Activated CD8-positive, alpha-beta T cell treated with anti-CD3 and anti-CD28 coated beads for 36 hours (primary cell): ENCODE measurements around the gene BLMH. TPM values are rescaled to one million over a fixed set of nuclear protein-coding genes. Genes with fewer than 3 reads are reported as not detected.

ENCODE experiments used
- ATAC-seq: fragments of 200-7000 bp; cut with Tn5 transposase; one replicate; pipeline ENCODE4 v1.10.0; 2021; ENCODE audit warnings: mild to moderate bottlenecking, moderate library complexity
- CTCF ChIA-PET: fragments of 350-600 bp; sonication (Branson Sonifier 250); formaldehyde crosslinking; loops from one replicate; lab custom pipeline; 2021; ENCODE audit warnings: antibody characterized with exemption; lab: Charles Lee
- POLR2A ChIA-PET: fragments of 350-600 bp; sonication (Branson Sonifier 250); formaldehyde crosslinking; loops from one replicate; lab custom pipeline; 2021; ENCODE audit warnings: antibody characterized with exemption; lab: Charles Lee
- DNase-seq: peaks from one replicate; pipeline ENCODE4 v3.0.0-alpha.2; 2020
- H3K27ac Mint-ChIP-seq: one replicate; pipeline ENCODE4 v1.8.0; 2021; ENCODE audit warnings: mild to moderate bottlenecking, mixed read lengths
- H3K27me3 Mint-ChIP-seq: one replicate; pipeline ENCODE4 v1.8.0; 2021; ENCODE audit warnings: mixed read lengths
- H3K36me3 Mint-ChIP-seq: one replicate; pipeline ENCODE4 v1.8.0; 2021; ENCODE audit warnings: low read depth, mixed read lengths
- H3K4me1 Mint-ChIP-seq: one replicate; pipeline ENCODE4 v1.8.0; 2021; ENCODE audit warnings: low read depth, mixed read lengths
- H3K4me3 Mint-ChIP-seq: one replicate; pipeline ENCODE4 v1.8.0; 2021; ENCODE audit warnings: mild to moderate bottlenecking, moderate library complexity, mixed read lengths
- H3K9me3 Mint-ChIP-seq: one replicate; pipeline ENCODE4 v1.8.0; 2021; ENCODE audit warnings: mixed read lengths
- CTCF ChIP-seq: fragments of 200-600 bp; IDR thresholded peaks from one replicate; pipeline ENCODE4 v1.8.0; 2022; ENCODE audit warnings: antibody characterized with exemption, mild to moderate bottlenecking
- intact Hi-C: fragments of 100-400 bp; cut with micrococcal nuclease; formaldehyde crosslinking; loops from one replicate; pipeline ENCODE4 v1.10.0; 2022
- total RNA-seq, 2 experiments: library from RNA; stranded (reverse); gene quantifications; one replicate each; pipeline ENCODE4 v1.2.3, GENCODE V29; 2021

BLMH gene
- total RNA-seq, 2 experiments from 2014 or later: 75.9 to 78.6 TPM

DNA sequence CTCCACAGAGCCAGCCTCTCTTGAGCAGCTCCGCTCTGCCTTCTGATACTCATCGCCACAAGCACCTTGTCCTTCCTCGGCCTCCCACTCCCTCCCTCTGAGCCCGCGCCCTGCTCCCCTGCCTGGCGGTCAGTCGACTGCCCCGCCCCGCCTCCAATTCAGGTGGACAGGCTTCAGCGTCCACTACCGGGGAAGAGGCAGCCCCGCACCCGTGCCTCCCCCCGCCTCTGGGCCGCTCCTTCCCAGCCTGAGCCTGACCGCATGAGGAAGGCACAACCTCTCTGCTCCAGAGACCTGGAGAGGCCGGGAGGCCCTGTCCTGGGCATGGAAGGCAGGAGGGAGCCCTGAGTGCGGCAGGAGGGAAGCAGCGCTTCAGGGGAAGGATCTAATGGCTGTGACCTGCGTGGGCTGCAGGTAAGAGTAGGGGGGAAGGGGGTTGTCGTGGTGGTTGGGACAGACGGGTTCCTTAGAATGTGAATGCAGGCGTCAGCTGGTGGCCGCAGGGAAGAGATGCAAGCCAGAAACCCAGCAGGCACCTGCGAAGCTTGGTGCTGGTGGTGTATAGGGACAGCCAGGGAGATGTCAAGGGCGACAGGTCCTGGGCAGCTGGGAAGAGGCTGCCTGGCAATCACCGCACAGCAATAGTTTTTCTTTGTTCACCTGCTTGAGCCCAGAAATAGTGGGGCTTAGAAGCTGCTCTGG is 53.2 kb downstream of the BLMH start:
- DNase-seq (no peak), ATAC-seq (no peak)
- POLR2A ChIA-PET: no interaction called here
- intact Hi-C loops: no loop called here
- no peak overlapping the region for H3K27ac Mint-ChIP-seq
- peaks cover 21% of the 10 kb centered on the region for H3K4me1 Mint-ChIP-seq
- H3K4me3 Mint-ChIP-seq: no peak overlapping the region
- no peak for TF ChIP-seq CTCF
- no peaks in the 10 kb centered on the region for H3K9me3 Mint-ChIP-seq
- H3K36me3 Mint-ChIP-seq: no peaks in the 10 kb centered on the region
- CTCF ChIA-PET: interaction anchor here (1.0 to 3.5 kb wide), 3 partner anchors 18 to 145 kb away, joined by 3 to 23 read pairs (median 4); no protein-coding TSS in a partner anchor
- peaks cover 43% of the 10 kb centered on the region for H3K27me3 Mint-ChIP-seq

DNA sequence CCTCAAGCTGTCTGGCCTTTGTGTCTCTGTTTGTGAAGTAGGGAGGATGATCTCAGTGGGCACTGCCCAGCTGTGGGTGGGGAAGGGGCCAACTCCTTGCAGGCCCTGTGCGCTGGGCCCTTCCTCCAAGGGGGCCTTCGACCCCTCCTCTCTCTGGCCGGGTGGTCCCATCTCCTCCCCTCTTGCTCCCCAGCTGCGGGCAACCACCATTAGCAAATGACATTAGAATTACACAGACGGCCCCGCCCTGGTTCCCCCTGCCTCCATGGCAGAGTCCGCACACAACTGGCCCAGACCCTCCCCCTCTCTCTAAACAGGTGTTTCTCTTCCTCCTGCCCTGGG is 53.8 kb downstream of the BLMH start:
- peaks cover 48% of the 10 kb centered on the region for H3K27me3 Mint-ChIP-seq
- H3K4me3 Mint-ChIP-seq: no peak overlapping the region
- intact Hi-C loops: no loop called here
- no peak for TF ChIP-seq CTCF
- no peaks in the 10 kb centered on the region for H3K36me3 Mint-ChIP-seq
- no peaks in the 10 kb centered on the region for H3K9me3 Mint-ChIP-seq
- POLR2A ChIA-PET: no interaction called here
- H3K4me1 Mint-ChIP-seq: peaks cover 21% of the 10 kb centered on the region
- DNase-seq (no peak), ATAC-seq (no peak)
- H3K27ac Mint-ChIP-seq: no peak overlapping the region
- CTCF ChIA-PET: interaction anchor here (1.0 to 3.5 kb wide), 3 partner anchors 8 to 112 kb away, joined by 3 to 23 read pairs (median 5); no protein-coding TSS in a partner anchor

DNA sequence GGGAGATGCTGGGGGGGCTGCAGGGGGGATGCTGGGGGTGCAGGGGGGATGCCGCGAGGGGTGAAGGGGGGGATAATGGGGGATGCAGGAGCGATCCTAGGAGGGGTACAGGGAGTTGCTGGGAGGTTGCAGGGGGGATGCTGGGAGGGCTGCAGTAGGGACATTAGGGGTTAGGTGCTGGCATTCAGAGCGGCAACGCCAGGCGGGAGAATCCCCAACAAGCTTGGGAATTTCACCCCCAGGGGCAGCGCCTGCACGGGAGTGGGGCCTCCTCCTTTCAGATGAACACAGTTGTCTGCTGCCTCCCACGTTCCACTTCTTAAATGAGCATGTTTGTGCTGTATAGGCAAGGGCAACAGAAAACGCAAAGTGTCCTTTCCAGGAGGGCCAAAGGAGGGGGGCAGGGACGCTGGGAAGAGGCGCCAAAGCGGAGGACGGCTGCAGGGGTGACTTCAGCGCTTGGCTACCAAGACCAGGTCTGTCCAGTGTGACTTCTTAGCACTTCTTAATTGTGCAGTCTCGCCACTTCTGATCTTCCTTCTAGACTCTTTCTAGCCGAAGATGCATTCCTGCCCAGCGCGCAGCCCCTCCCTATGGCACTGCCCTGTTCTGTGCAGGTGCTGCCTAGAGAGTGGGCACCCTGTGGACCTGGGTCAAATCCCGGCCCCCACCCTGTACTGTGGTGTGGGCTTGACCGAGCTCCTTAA is 54.3 kb downstream of the BLMH start:
- intact Hi-C loops: no loop called here
- ChIA-PET POLR2A (no interaction called here), CTCF (interaction anchor here (1.0 to 3.5 kb wide), 6 partner anchors 8 to 133 kb away, joined by 3 to 23 read pairs (median 4); no protein-coding TSS in a partner anchor)
- TF ChIP-seq CTCF: no peak
- Mint-ChIP-seq H3K4me3 (no peak overlapping the region), H3K36me3 (no peaks in the 10 kb centered on the region), H3K27ac (no peak overlapping the region), H3K4me1 (peaks cover 21% of the 10 kb centered on the region), H3K9me3 (no peaks in the 10 kb centered on the region), H3K27me3 (peaks cover 53% of the 10 kb centered on the region)
- DNase-seq (no peak), ATAC-seq (no peak)

- intact Hi-C loops: no loop called here
- ChIA-PET CTCF (interaction anchor here (0.8 to 3.5 kb wide), 8 partner anchors 9 to 144 kb away, joined by 3 to 23 read pairs (median 4); no protein-coding TSS in a partner anchor), POLR2A (no interaction called here)
- ATAC-seq: no peak
- peaks cover 21% of the 10 kb centered on the region for H3K4me1 Mint-ChIP-seq
- no peaks in the 10 kb centered on the region for H3K36me3 Mint-ChIP-seq
- no peak for TF ChIP-seq CTCF
- no peak overlapping the region for H3K4me3 Mint-ChIP-seq
- no peaks in the 10 kb centered on the region for H3K9me3 Mint-ChIP-seq
- no peak overlapping the region for H3K27ac Mint-ChIP-seq
- peak; percentile 29 for DNase-seq
- H3K27me3 Mint-ChIP-seq: peaks cover 57% of the 10 kb centered on the region
Observed at GRCh38 chr17:30236766-30237165, 55.0 kb downstream of the BLMH start.

DNA sequence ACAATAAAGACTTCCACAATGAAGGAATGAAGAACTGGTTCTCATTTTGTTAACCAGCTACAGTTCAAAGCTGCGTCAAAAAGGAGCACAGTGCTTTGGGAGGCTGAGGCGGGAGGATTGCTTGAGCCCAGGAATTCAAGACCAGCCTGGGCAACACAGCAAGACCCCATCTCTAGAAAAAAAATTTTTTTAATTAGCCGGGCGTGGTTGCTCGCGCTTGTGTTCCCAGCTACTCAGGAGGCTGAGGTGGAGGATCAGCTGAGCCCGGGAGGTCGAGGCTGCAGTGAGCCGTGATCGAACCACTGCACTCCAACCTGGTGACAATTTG is 55.5 kb downstream of the BLMH start:
- Mint-ChIP-seq H3K27me3 (peaks cover 59% of the 10 kb centered on the region), H3K27ac (no peak overlapping the region), H3K9me3 (no peaks in the 10 kb centered on the region), H3K4me1 (peaks cover 21% of the 10 kb centered on the region), H3K36me3 (no peaks in the 10 kb centered on the region), H3K4me3 (peak overlapping the region; percentile 54)
- DNase-seq (no peak), ATAC-seq (no peak)
- intact Hi-C loops: no loop called here
- no peak for TF ChIP-seq CTCF
- ChIA-PET POLR2A (no interaction called here), CTCF (interaction anchor here (0.8 to 3.5 kb wide), 8 partner anchors 9 to 143 kb away, joined by 3 to 23 read pairs (median 4); no protein-coding TSS in a partner anchor)
